Measurements from ENCODE around the gene TMEM109.

Gene TMEM109

GRCh38 chr11:60913793-60914632 lies at the start of gene TMEM109:
Gene TMEM109 (plus strand): TSS chr11:60914158. CDS start chr11:60919694, 5,536 bp downstream.
- peak; percentile 94 for DNase-seq

- DNase-seq: no peak
Measured at GRCh38 chr11:60864856-60865513, 49.0 kb upstream of the TMEM109 start.

- DNase-seq: no peak
Measured at GRCh38 chr11:60866911-60867870, 46.8 kb upstream of the TMEM109 start, which contains the start of gene ZP1. Gene ZP1 (plus strand): TSS chr11:60867542. CDS start chr11:60867562, 20 bp downstream.

- DNase-seq: no peak
Measured at GRCh38 chr11:60867871-60868681, 45.9 kb upstream of the TMEM109 start.

GRCh38 chr11:60868682-60869450 lies 45.1 kb upstream of the TMEM109 start:
- no peak for DNase-seq

GRCh38 chr11:60869451-60869825 lies 44.5 kb upstream of the TMEM109 start:
- no peak for DNase-seq

- DNase-seq: no peak
Measured at GRCh38 chr11:60870276-60870675, 43.7 kb upstream of the TMEM109 start.

- no peak for DNase-seq
Measured at GRCh38 chr11:60870733-60871377, 43.1 kb upstream of the TMEM109 start.

- no peak for DNase-seq
Measured at GRCh38 chr11:60871378-60872061, 42.4 kb upstream of the TMEM109 start.

GRCh38 chr11:60872124-60872960 lies 41.6 kb upstream of the TMEM109 start:
- DNase-seq: peak; percentile 76

- DNase-seq: no peak
Measured at GRCh38 chr11:60872961-60873524, 40.9 kb upstream of the TMEM109 start.

- no peak for DNase-seq
Measured at GRCh38 chr11:60873533-60873932, 40.4 kb upstream of the TMEM109 start.

- no peak for DNase-seq
Measured at GRCh38 chr11:60874421-60875365, 39.3 kb upstream of the TMEM109 start.

- no peak for DNase-seq
Measured at GRCh38 chr11:60875366-60876167, 38.4 kb upstream of the TMEM109 start.

- no peak for DNase-seq
Measured at GRCh38 chr11:60876168-60876485, 37.8 kb upstream of the TMEM109 start.

GRCh38 chr11:60878245-60879101 lies 35.5 kb upstream of the TMEM109 start:
- no peak for DNase-seq
